ENCODE results near the gene RBMY1E.
"Not testable (repeated sequence)": the region's sequence is repeated elsewhere in the genome, so short reads cannot be mapped to it uniquely, and the experiment has no call there.

Gene RBMY1E

DNA sequence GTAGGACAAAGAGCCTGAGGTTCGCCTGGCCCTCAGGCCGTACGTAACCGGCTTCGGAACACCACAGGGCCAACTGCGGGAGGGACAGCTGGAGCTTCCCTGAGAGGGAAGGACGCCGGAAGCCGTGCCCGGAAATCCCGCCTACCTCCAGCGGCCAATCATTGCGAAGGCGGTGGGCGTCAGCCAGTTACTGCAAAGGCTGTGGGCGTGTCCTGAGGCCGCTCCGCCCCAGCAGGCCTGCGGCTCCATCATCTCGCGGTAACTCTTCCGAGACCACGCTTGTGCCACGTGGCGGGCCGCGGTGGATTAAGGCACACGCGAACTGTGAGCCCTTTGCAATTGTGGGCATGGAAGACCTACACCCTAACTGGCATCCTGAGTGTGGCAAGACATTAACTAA is at the start of gene RBMY1E:
TSS of gene RBMY1E (minus strand) at position 101 of the 400 bp plus-strand sequence. CDS start 1,978 bp downstream, outside the sequence.
- not testable (repeated sequence) for DNase-seq (ENCODE audit: low read depth)

GRCh38 chrY:21894426-21894825 is 23.4 kb downstream of the RBMY1E start, which contains the start of gene RBMY1D:
TSS of gene RBMY1D (minus strand) at chrY:21894526. CDS start at chrY:21892513, 2,013 bp downstream.
- DNase-seq (ENCODE audit: low read depth) = not testable (repeated sequence)

- DNase-seq (ENCODE audit: low read depth) = not testable (repeated sequence)
These were observed 48.3 kb downstream of the RBMY1E start for GRCh38 chrY:21869407-21870076.
